Neural progenitor cell (in vitro differentiated cells): ENCODE data around the gene KRT9.

Source experiments
- EZH2 ChIP-seq: fragments of 200-600 bp; sonication (generic); IDR thresholded peaks from 2 replicates; pipeline ENCODE4 v1.6.1; 2017; ENCODE audit warnings: antibody characterized with exemption, mild to moderate bottlenecking, moderate library complexity
- TF ChIP-seq, protein P1 (sequence below): fragments of 200-600 bp; sonication (generic); IDR thresholded peaks from 2 replicates; pipeline ENCODE4 v1.5.1; 2017; ENCODE audit warnings: antibody characterized with exemption, mild to moderate bottlenecking

DNA sequence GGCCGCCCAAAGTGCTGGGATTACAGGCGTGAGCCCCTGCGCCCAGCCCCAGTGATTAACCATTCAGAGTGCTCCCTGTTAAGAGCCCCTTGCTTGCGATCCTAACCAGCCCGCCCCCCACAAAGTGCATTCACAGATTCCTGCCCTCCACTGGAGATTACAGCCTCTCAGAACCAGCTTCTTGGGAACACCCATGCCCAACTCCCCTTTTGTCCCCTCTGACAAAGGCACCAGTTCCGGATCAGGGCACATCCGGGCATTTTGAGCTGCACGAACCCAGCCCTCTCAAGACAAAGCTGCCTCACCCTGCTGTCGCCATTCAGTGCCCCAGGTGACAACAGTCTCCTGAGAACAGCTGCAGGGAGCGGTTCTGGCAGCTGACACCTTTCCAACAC is 42.9 kb downstream of the KRT9 start:
- TF ChIP-seq, protein P1, sequence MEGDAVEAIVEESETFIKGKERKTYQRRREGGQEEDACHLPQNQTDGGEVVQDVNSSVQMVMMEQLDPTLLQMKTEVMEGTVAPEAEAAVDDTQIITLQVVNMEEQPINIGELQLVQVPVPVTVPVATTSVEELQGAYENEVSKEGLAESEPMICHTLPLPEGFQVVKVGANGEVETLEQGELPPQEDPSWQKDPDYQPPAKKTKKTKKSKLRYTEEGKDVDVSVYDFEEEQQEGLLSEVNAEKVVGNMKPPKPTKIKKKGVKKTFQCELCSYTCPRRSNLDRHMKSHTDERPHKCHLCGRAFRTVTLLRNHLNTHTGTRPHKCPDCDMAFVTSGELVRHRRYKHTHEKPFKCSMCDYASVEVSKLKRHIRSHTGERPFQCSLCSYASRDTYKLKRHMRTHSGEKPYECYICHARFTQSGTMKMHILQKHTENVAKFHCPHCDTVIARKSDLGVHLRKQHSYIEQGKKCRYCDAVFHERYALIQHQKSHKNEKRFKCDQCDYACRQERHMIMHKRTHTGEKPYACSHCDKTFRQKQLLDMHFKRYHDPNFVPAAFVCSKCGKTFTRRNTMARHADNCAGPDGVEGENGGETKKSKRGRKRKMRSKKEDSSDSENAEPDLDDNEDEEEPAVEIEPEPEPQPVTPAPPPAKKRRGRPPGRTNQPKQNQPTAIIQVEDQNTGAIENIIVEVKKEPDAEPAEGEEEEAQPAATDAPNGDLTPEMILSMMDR: no peak
- TF ChIP-seq EZH2: no peak
